ENCODE measurements around the gene RINL. TPM values are rescaled to one million over a fixed set of nuclear protein-coding genes. Genes with fewer than 3 reads are reported as not detected.

The RINL gene
- total RNA-seq, 4 donors from 2014 or later, result 4.6 to 10.4 (median 6.6) TPM

DNA sequence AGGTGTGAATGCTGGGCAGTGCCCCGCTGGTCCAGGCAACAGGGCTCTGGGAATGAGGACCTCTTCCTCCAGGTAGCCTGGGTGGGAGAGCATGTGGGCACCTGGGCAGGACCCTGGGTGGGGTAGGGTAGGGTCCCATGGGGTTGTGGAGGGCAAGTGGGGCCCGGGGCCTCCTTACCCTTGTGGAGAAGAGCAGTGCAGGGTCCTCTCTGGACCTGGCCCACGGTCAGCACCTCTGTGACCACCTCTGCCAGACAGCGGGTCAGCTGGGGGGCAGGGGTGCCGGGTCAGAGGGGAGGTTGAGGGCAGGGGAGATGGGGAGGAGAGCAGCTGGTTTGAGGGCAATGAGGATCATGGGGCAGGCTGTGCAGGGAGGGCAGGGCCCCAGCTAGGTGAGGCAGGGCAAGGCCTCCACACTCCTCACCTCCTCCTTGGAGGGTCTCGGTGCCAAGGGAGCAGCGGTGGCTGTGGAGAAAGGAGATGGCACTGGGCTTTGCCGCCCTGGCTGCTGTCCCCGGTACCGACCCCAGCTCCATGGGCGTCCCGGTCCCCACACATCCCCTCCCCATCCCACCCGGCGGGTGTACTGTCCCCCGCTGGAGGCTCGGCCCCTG is 33.4 kb upstream of the RINL start:
- Histone ChIP-seq H3K27me3 (peaks cover 0 to 22% (median 9%) of the 10 kb centered on the region in 4 donors), H3K4me1 (peaks cover 0 to 6% (median 2%) of the 10 kb centered on the region in 4 donors), H3K27ac (replicated peaks in 1 of 4) (no peak overlapping the region), H3K36me3 (peaks cover 10 to 43% (median 34%) of the 10 kb centered on the region in 4 donors), H3K4me3 (no peak overlapping the region), H3K9me3 (no peaks in the 10 kb centered on the region)
- TF ChIP-seq EP300 (IDR thresholded peaks at IDR 0.05) (no peak), POLR2AphosphoS5 (IDR thresholded peaks at IDR 0.05) (no peak), POLR2A (IDR thresholded peaks at IDR 0.05; ENCODE audit: low read depth) (no peak)
- TF ChIP-seq, protein P1, sequence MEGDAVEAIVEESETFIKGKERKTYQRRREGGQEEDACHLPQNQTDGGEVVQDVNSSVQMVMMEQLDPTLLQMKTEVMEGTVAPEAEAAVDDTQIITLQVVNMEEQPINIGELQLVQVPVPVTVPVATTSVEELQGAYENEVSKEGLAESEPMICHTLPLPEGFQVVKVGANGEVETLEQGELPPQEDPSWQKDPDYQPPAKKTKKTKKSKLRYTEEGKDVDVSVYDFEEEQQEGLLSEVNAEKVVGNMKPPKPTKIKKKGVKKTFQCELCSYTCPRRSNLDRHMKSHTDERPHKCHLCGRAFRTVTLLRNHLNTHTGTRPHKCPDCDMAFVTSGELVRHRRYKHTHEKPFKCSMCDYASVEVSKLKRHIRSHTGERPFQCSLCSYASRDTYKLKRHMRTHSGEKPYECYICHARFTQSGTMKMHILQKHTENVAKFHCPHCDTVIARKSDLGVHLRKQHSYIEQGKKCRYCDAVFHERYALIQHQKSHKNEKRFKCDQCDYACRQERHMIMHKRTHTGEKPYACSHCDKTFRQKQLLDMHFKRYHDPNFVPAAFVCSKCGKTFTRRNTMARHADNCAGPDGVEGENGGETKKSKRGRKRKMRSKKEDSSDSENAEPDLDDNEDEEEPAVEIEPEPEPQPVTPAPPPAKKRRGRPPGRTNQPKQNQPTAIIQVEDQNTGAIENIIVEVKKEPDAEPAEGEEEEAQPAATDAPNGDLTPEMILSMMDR (IDR thresholded peaks at IDR 0.05), result no peak
- WGBS, result 95% methylated on average over 5 of the region's 16 CpGs
- intact Hi-C loops (cut with DNase I), result no loop called here
- DNase-seq (ENCODE audit: extremely low spot score), result no peak

- H3K36me3 ChIP-seq, result peaks cover 17 to 48% (median 40%) of the 10 kb centered on the region in 4 donors
- H3K4me3 ChIP-seq, result no peak overlapping the region
- intact Hi-C loops (cut with DNase I), result no loop called here
- no peak overlapping the region for H3K27ac ChIP-seq (replicated peaks in 1 of 4)
- TF ChIP-seq EP300 (IDR thresholded peaks at IDR 0.05), result no peak
- TF ChIP-seq, protein P1 (IDR thresholded peaks at IDR 0.05), result no peak
- TF ChIP-seq POLR2AphosphoS5 (IDR thresholded peaks at IDR 0.05), result no peak
- no peak for TF ChIP-seq POLR2A (IDR thresholded peaks at IDR 0.05; ENCODE audit: low read depth)
- H3K4me1 ChIP-seq, result peaks cover 0 to 6% (median 2%) of the 10 kb centered on the region in 4 donors
- DNase-seq (ENCODE audit: extremely low spot score), result no peak
- 95% methylated on average over 12 of the region's 12 CpGs for WGBS
- H3K9me3 ChIP-seq, result no peaks in the 10 kb centered on the region
- H3K27me3 ChIP-seq, result peaks cover 0 to 22% (median 9%) of the 10 kb centered on the region in 4 donors
These were observed 32.4 kb upstream of the RINL start for GRCh38 chr19:38910488-38910887.

GRCh38 chr19:38908911-38909310 is 30.8 kb upstream of the RINL start:
- no peak overlapping the region for H3K4me3 ChIP-seq
- peaks cover 0 to 6% (median 2%) of the 10 kb centered on the region in 4 donors for H3K4me1 ChIP-seq
- peaks cover 0 to 22% (median 9%) of the 10 kb centered on the region in 4 donors for H3K27me3 ChIP-seq
- DNase-seq (ENCODE audit: extremely low spot score), result no peak
- no peaks in the 10 kb centered on the region for H3K9me3 ChIP-seq
- 64% methylated on average over 10 of the region's 10 CpGs for WGBS
- no peak for TF ChIP-seq EP300 (IDR thresholded peaks at IDR 0.05)
- TF ChIP-seq, protein P1 (IDR thresholded peaks at IDR 0.05), result no peak
- no peak for TF ChIP-seq POLR2A (IDR thresholded peaks at IDR 0.05; ENCODE audit: low read depth)
- no peak for TF ChIP-seq POLR2AphosphoS5 (IDR thresholded peaks at IDR 0.05)
- H3K36me3 ChIP-seq, result peaks cover 22 to 53% (median 47%) of the 10 kb centered on the region in 4 donors
- intact Hi-C loops (cut with DNase I), result no loop called here
- no peak overlapping the region for H3K27ac ChIP-seq (replicated peaks in 1 of 4)

DNA sequence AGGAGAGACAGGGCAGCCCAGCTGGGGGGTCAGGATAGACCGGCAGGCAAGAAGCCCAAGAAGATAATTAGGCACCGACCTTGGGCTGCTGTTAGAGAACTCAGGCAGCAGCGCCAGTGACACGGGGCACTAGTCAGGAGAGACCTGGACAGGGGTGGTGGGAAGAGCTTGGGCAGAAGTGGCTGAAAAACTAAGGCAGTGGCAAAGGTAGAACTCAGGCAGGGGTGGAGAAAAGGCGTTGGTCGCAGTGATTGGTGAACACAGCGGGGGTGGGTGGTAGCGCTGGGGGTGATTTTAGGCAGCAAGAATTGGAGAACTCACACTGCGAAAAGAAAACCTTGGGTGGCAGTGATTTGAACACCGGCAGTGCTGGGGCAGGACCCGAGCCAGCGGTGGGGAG is 29.6 kb upstream of the RINL start:
- 93% methylated on average over 12 of the region's 12 CpGs for WGBS
- Histone ChIP-seq H3K27ac (replicated peaks in 1 of 4) (no peak overlapping the region), H3K27me3 (peaks cover 0 to 22% (median 9%) of the 10 kb centered on the region in 4 donors), H3K4me1 (peaks cover 0 to 6% (median 2%) of the 10 kb centered on the region in 4 donors), H3K36me3 (peaks cover 22 to 53% (median 47%) of the 10 kb centered on the region in 4 donors), H3K4me3 (no peak overlapping the region), H3K9me3 (no peaks in the 10 kb centered on the region)
- TF ChIP-seq POLR2A (IDR thresholded peaks at IDR 0.05; ENCODE audit: low read depth) (no peak), POLR2AphosphoS5 (IDR thresholded peaks at IDR 0.05) (no peak), EP300 (IDR thresholded peaks at IDR 0.05) (no peak)
- TF ChIP-seq, protein P1 (IDR thresholded peaks at IDR 0.05), result no peak
- no peak for DNase-seq (ENCODE audit: extremely low spot score)
- intact Hi-C loops (cut with DNase I), result no loop called here

Data from esophagus muscularis mucosa (tissue), 4 donors.